OCI-LY1 (cell line): ENCODE data around the gene PKD2.

Experiments
- H2AFZ ChIP-seq: fragments of 200-600 bp; sonication (generic), shearing (Covaris generic); 2 replicates; pipeline ENCODE4 v1.6.0; 2014; ENCODE audit warnings: antibody characterized with exemption, mild to moderate bottlenecking, low read length
- H3F3A ChIP-seq: fragments of 200-600 bp; sonication (generic), shearing (Covaris generic); 2 replicates; pipeline ENCODE4 v1.6.0; 2014; ENCODE audit warnings: mild to moderate bottlenecking, antibody characterized with exemption, low read length, moderate library complexity; ENCODE audit not compliant: insufficient read depth
- H3K27ac ChIP-seq: fragments of 200-600 bp; sonication (generic); 2 replicates; pipeline ENCODE4 v1.5.1; 2014; ENCODE audit warnings: low read length, mixed run types, mild to moderate bottlenecking, low read depth; ENCODE audit not compliant: poor library complexity, severe bottlenecking
- H3K27me3 ChIP-seq: fragments of 200-600 bp; sonication (generic); 2 replicates; pipeline ENCODE4 v1.6.0; 2014; ENCODE audit warnings: antibody characterized with exemption, mild to moderate bottlenecking, low read length, moderate library complexity; ENCODE audit not compliant: insufficient read depth
- H3K36me3 ChIP-seq: fragments of 200-600 bp; sonication (generic); 2 replicates; pipeline ENCODE4 v1.6.1; 2014; ENCODE audit warnings: mild to moderate bottlenecking, antibody characterized with exemption, low read length, moderate library complexity, mixed read lengths; ENCODE audit not compliant: insufficient read depth
- H3K4me1 ChIP-seq: fragments of 200-600 bp; sonication (generic); 2 replicates; pipeline ENCODE4 v1.5.1; 2014; ENCODE audit warnings: mild to moderate bottlenecking, low read length, moderate library complexity; ENCODE audit not compliant: insufficient read depth, severe bottlenecking
- H3K4me2 ChIP-seq: fragments of 200-600 bp; sonication (generic), shearing (Covaris generic); 2 replicates; pipeline ENCODE4 v1.6.1; 2014; ENCODE audit warnings: low read length
- H3K4me3 ChIP-seq: fragments of 200-600 bp; sonication (generic); 2 replicates; pipeline ENCODE4 v1.5.1; 2014; ENCODE audit warnings: low read length, low read depth, mild to moderate bottlenecking, mixed read lengths; ENCODE audit not compliant: poor library complexity, severe bottlenecking
- H3K79me2 ChIP-seq: fragments of 200-600 bp; shearing (Covaris generic); 2 replicates; pipeline ENCODE4 v1.6.1; 2016; ENCODE audit warnings: mixed run types, low read length, mixed read lengths; ENCODE audit not compliant: insufficient read depth
- H3K9ac ChIP-seq: fragments of 200-600 bp; sonication (generic), shearing (Covaris generic); 2 replicates; pipeline ENCODE4 v1.6.1; 2014; ENCODE audit warnings: mild to moderate bottlenecking, low read length, mixed read lengths
- H3K9me2 ChIP-seq: fragments of 200-600 bp; sonication (generic), shearing (Covaris generic); 2 replicates; pipeline ENCODE4 v1.6.1; 2014; ENCODE audit warnings: low read depth, mild to moderate bottlenecking, low read length, mixed read lengths
- H3K9me3 ChIP-seq: fragments of 200-600 bp; shearing (Covaris generic); 2 replicates; pipeline ENCODE4 v1.6.1; 2014; ENCODE audit warnings: low read length, mixed read lengths
- H4K20me1 ChIP-seq: fragments of 200-600 bp; sonication (generic), shearing (Covaris generic); 2 replicates; pipeline ENCODE4 v1.6.0; 2016; ENCODE audit warnings: mild to moderate bottlenecking, low read length; ENCODE audit not compliant: insufficient read depth
- CTCF ChIP-seq: fragments of 200-600 bp; sonication (generic), shearing (Covaris generic); IDR thresholded peaks from 2 replicates; pipeline ENCODE4 v1.5.1; 2017; ENCODE audit warnings: mild to moderate bottlenecking, antibody characterized with exemption, low read length, moderate library complexity, mixed read lengths
- EZH2 ChIP-seq: fragments of 200-600 bp; sonication (generic), shearing (Covaris generic); IDR thresholded peaks from 2 replicates; pipeline ENCODE4 v1.8.0; 2017; ENCODE audit warnings: borderline replicate concordance, mixed run types, mild to moderate bottlenecking, antibody characterized with exemption, low read length, moderate library complexity, mixed read lengths

PKD2 gene

DNA sequence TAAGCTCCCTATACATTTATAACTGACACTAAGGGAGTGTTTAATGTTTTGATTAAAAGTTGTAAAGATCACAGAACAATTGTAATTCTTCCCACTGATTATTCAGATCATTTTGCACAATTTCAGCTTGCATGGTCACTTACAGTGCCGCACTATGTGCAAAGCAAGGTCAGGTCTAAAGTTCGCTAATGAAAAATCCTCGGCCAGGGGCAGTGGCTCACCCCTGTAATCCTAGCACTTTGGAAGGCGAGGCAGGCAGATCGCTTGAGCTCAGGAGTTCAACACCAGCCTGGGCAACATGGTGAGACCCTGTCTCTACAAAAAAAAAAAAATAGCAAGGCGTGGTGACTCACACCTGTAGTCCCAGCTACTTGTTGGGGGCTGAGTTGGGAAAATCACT lies 57.0 kb downstream of the PKD2 start:
- Histone ChIP-seq H3K9ac (no peak overlapping the region), H2AFZ (no peak overlapping the region), H3K79me2 (no peaks in the 10 kb centered on the region), H3K9me2 (no peaks in the 10 kb centered on the region), H3K4me1 (no peaks in the 10 kb centered on the region), H3K4me2 (no peak overlapping the region), H3K9me3 (no peaks in the 10 kb centered on the region), H3K27ac (no peak overlapping the region), H3K36me3 (no peaks in the 10 kb centered on the region), H3K27me3 (no peaks in the 10 kb centered on the region), H4K20me1 (no peaks in the 10 kb centered on the region), H3K4me3 (no peak overlapping the region), H3F3A (no peaks in the 10 kb centered on the region)
- TF ChIP-seq CTCF, result no peak
- no peak for TF ChIP-seq EZH2

DNA sequence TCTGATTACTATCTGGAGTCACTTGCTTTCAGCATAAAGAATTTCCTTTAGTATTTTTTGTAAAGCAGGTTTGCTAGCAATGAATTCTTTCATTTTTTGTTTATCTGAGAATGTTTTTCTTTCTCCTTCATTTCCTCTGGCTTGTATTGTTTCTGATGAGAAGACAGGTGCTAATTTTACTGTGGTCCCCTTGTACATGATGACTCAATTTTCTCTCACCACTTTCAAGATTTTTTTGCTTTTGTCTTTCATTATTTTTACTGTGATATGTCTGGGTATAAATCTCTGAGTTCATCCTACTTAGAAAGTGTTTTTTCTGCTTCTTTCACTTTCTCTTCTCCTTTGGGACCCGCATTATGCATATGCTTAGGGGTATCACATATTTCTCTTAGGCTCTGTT lies 62.6 kb downstream of the PKD2 start:
- TF ChIP-seq CTCF, result no peak
- TF ChIP-seq EZH2, result no peak
- no peaks in the 10 kb centered on the region for H3K4me1 ChIP-seq
- no peaks in the 10 kb centered on the region for H3F3A ChIP-seq
- no peaks in the 10 kb centered on the region for H4K20me1 ChIP-seq
- no peaks in the 10 kb centered on the region for H3K27me3 ChIP-seq
- H3K9ac ChIP-seq, result no peak overlapping the region
- H2AFZ ChIP-seq, result no peak overlapping the region
- no peak overlapping the region for H3K4me3 ChIP-seq
- H3K4me2 ChIP-seq, result no peak overlapping the region
- H3K9me2 ChIP-seq, result no peaks in the 10 kb centered on the region
- no peaks in the 10 kb centered on the region for H3K9me3 ChIP-seq
- H3K36me3 ChIP-seq, result no peaks in the 10 kb centered on the region
- no peak overlapping the region for H3K27ac ChIP-seq
- no peaks in the 10 kb centered on the region for H3K79me2 ChIP-seq

DNA sequence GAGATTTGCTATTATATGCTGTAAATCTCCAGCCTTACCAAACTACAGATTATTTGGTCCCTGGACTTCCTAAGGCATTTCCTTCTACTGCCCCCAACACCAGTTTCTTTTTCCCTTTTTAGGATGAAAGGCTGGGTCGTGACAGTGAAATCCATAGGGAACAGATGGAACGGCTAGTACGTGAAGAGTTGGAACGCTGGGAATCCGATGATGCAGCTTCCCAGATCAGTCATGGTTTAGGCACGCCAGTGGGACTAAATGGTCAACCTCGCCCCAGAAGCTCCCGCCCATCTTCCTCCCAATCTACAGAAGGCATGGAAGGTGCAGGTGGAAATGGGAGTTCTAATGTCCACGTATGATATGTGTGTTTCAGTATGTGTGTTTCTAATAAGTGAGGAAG lies 67.9 kb downstream of the PKD2 start:
- no peaks in the 10 kb centered on the region for H3K79me2 ChIP-seq
- H3K4me3 ChIP-seq, result no peak overlapping the region
- no peaks in the 10 kb centered on the region for H4K20me1 ChIP-seq
- no peak overlapping the region for H3K9ac ChIP-seq
- TF ChIP-seq CTCF (no peak), EZH2 (no peak)
- H3K4me1 ChIP-seq, result no peaks in the 10 kb centered on the region
- H3K27ac ChIP-seq, result no peak overlapping the region
- H3K9me2 ChIP-seq, result no peaks in the 10 kb centered on the region
- H3K36me3 ChIP-seq, result no peaks in the 10 kb centered on the region
- no peaks in the 10 kb centered on the region for H3K27me3 ChIP-seq
- no peak overlapping the region for H2AFZ ChIP-seq
- no peaks in the 10 kb centered on the region for H3K9me3 ChIP-seq
- H3F3A ChIP-seq, result no peaks in the 10 kb centered on the region
- no peak overlapping the region for H3K4me2 ChIP-seq
